Ectodermal cell (in vitro differentiated cells): ENCODE measurements around the gene GINS1. TPM values are rescaled to one million over a fixed set of nuclear protein-coding genes. Genes with fewer than 3 reads are reported as not detected.

ENCODE experiments used
- H3K27ac ChIP-seq: 2 replicates; pipeline ENCODE4 v1.7.0; 2013; ENCODE audit warnings: mild to moderate bottlenecking, low read depth, low read length; ENCODE audit not compliant: insufficient read depth, poor library complexity, severe bottlenecking
- H3K27me3 ChIP-seq: 2 replicates; pipeline ENCODE4 v1.7.0; 2013; ENCODE audit warnings: mild to moderate bottlenecking, low read length; ENCODE audit not compliant: insufficient read depth, control insufficient read depth, poor library complexity, severe bottlenecking
- H3K36me3 ChIP-seq: one replicate; pipeline ENCODE4 v1.7.0; 2013; ENCODE audit warnings: low read length; ENCODE audit not compliant: control insufficient read depth, insufficient read depth
- H3K4me1 ChIP-seq: one replicate; pipeline ENCODE4 v1.7.0; 2013; ENCODE audit warnings: low read length; ENCODE audit not compliant: control insufficient read depth, insufficient read depth
- H3K4me3 ChIP-seq: 2 replicates; pipeline ENCODE4 v1.7.0; 2013; ENCODE audit warnings: low read depth, low read length, control low read depth; ENCODE audit not compliant: insufficient read depth
- H3K9me3 ChIP-seq: 2 replicates; pipeline ENCODE4 v1.7.0; 2013; ENCODE audit warnings: mild to moderate bottlenecking, low read length, moderate library complexity; ENCODE audit not compliant: control insufficient read depth
- WGBS, 2 experiments: methylation state at CpG; one replicate each; pipeline ENCODE4 v1.1.7; 2013; ENCODE audit warnings: missing lambda C conversion rate in 2 of 2; 5-methylcytosine and 5-hydroxymethylcytosine counted together
- polyA plus RNA-seq, 4 experiments: library from polyadenylated mRNA; stranded (reverse); fragments of 50-300 nt; gene quantifications; one replicate each; pipeline ENCODE4 v1.2.3, GENCODE V29; 2013

GINS1 gene
- 57.6 TPM for polyA plus RNA-seq (2013, experiment 1 of 4)
- 53.0 TPM for polyA plus RNA-seq (2013, experiment 2 of 4)
- polyA plus RNA-seq (2013, experiment 3 of 4): 30.9 TPM
- 29.9 TPM for polyA plus RNA-seq (2013, experiment 4 of 4)

GRCh38 chr20:25407311-25408169 is at the start of gene GINS1:
Gene GINS1 (plus strand): TSS chr20:25407673. CDS start chr20:25407821, 148 bp downstream.
- Histone ChIP-seq H3K9me3 (no peaks in the 10 kb centered on the region), H3K4me1 (peaks cover 10% of the 10 kb centered on the region), H3K36me3 (no peaks in the 10 kb centered on the region), H3K27me3 (no peaks in the 10 kb centered on the region), H3K4me3 (peak within 1 kb of the TSS; percentile 83), H3K27ac (peak within 1 kb of the TSS; percentile 76)
- 4 to 5% methylated on average over 56 of the region's 56 CpGs for WGBS, 2 experiments

GRCh38 chr20:25360631-25361286 is 46.7 kb upstream of the GINS1 start:
- Histone ChIP-seq H3K36me3 (no peaks in the 10 kb centered on the region), H3K27me3 (no peaks in the 10 kb centered on the region), H3K4me1 (peaks cover 11% of the 10 kb centered on the region), H3K4me3 (no peak overlapping the region), H3K9me3 (no peaks in the 10 kb centered on the region), H3K27ac (no peak overlapping the region)
- WGBS, 2 experiments: 92% methylated on average over 10 of the region's 10 CpGs

- H3K4me1 ChIP-seq: peaks cover 11% of the 10 kb centered on the region
- no peaks in the 10 kb centered on the region for H3K27me3 ChIP-seq
- H3K9me3 ChIP-seq: no peaks in the 10 kb centered on the region
- H3K4me3 ChIP-seq: no peak overlapping the region
- H3K27ac ChIP-seq: no peak overlapping the region
- H3K36me3 ChIP-seq: no peaks in the 10 kb centered on the region
- WGBS, 2 experiments: 98% methylated on average over 6 of the region's 6 CpGs
These were observed 46.2 kb upstream of the GINS1 start for GRCh38 chr20:25361287-25361683.

GRCh38 chr20:25364180-25364788 is 43.2 kb upstream of the GINS1 start:
- no peak overlapping the region for H3K27ac ChIP-seq
- no peaks in the 10 kb centered on the region for H3K36me3 ChIP-seq
- H3K4me3 ChIP-seq: no peak overlapping the region
- peaks cover 6% of the 10 kb centered on the region for H3K4me1 ChIP-seq
- no peaks in the 10 kb centered on the region for H3K27me3 ChIP-seq
- 85 to 88% methylated on average over 3 of the region's 3 CpGs for WGBS, 2 experiments
- no peaks in the 10 kb centered on the region for H3K9me3 ChIP-seq

GRCh38 chr20:25364879-25365699 is 42.4 kb upstream of the GINS1 start:
- WGBS, 2 experiments: 81 to 94% methylated on average over 2 of the region's 2 CpGs
- no peaks in the 10 kb centered on the region for H3K36me3 ChIP-seq
- no peaks in the 10 kb centered on the region for H3K9me3 ChIP-seq
- H3K27ac ChIP-seq: no peak overlapping the region
- H3K4me1 ChIP-seq: peaks cover 6% of the 10 kb centered on the region
- no peaks in the 10 kb centered on the region for H3K27me3 ChIP-seq
- no peak overlapping the region for H3K4me3 ChIP-seq

- Histone ChIP-seq H3K4me3 (no peak overlapping the region), H3K36me3 (no peaks in the 10 kb centered on the region), H3K27ac (no peak overlapping the region), H3K4me1 (peaks cover 6% of the 10 kb centered on the region), H3K27me3 (no peaks in the 10 kb centered on the region), H3K9me3 (no peaks in the 10 kb centered on the region)
- WGBS, 2 experiments: 95% methylated on average over 10 of the region's 10 CpGs
These were observed 38.9 kb upstream of the GINS1 start for GRCh38 chr20:25368526-25368925.

GRCh38 chr20:25368976-25369375 is 38.5 kb upstream of the GINS1 start:
- no peaks in the 10 kb centered on the region for H3K27me3 ChIP-seq
- H3K4me1 ChIP-seq: peaks cover 6% of the 10 kb centered on the region
- no peaks in the 10 kb centered on the region for H3K36me3 ChIP-seq
- WGBS, 2 experiments: 93 to 96% methylated on average over 2 to 4 of the region's 5 CpGs
- H3K4me3 ChIP-seq: no peak overlapping the region
- H3K27ac ChIP-seq: no peak overlapping the region
- no peaks in the 10 kb centered on the region for H3K9me3 ChIP-seq

- H3K36me3 ChIP-seq: no peaks in the 10 kb centered on the region
- peaks cover 4% of the 10 kb centered on the region for H3K4me1 ChIP-seq
- H3K27ac ChIP-seq: no peak overlapping the region
- no peaks in the 10 kb centered on the region for H3K9me3 ChIP-seq
- 88 to 90% methylated on average over 8 of the region's 8 CpGs for WGBS, 2 experiments
- H3K27me3 ChIP-seq: no peaks in the 10 kb centered on the region
- H3K4me3 ChIP-seq: no peak overlapping the region
These were observed 37.9 kb upstream of the GINS1 start for GRCh38 chr20:25369529-25369928.

- H3K9me3 ChIP-seq: no peaks in the 10 kb centered on the region
- no peak overlapping the region for H3K4me3 ChIP-seq
- no peaks in the 10 kb centered on the region for H3K4me1 ChIP-seq
- WGBS, 2 experiments: 92 to 97% methylated on average over 2 of the region's 2 CpGs
- no peak overlapping the region for H3K27ac ChIP-seq
- no peaks in the 10 kb centered on the region for H3K27me3 ChIP-seq
- H3K36me3 ChIP-seq: no peaks in the 10 kb centered on the region
These were observed 37.5 kb upstream of the GINS1 start for GRCh38 chr20:25369971-25370370.
